ENCODE results near the gene CAMK2B. TPM values are rescaled to one million over a fixed set of nuclear protein-coding genes. Genes with fewer than 3 reads are reported as not detected.

CAMK2B gene
- total RNA-seq, 1 donor from 2014 or later, result 0.23 TPM

- H3K36me3 Mint-ChIP-seq (ENCODE audit: low read depth, unreplicated experiment), result no peaks in the 10 kb centered on the region
- H3K9me3 Mint-ChIP-seq (ENCODE audit: unreplicated experiment), result no peaks in the 10 kb centered on the region
- H3K4me1 Mint-ChIP-seq (ENCODE audit: unreplicated experiment), result peaks cover 11% of the 10 kb centered on the region
- H3K4me3 Mint-ChIP-seq (ENCODE audit: unreplicated experiment), result no peak overlapping the region
- no peak for TF ChIP-seq CTCF (IDR thresholded peaks at IDR 0.05; ENCODE audit: unreplicated experiment)
- no peak overlapping the region for H3K27ac Mint-ChIP-seq (ENCODE audit: unreplicated experiment)
- H3K27me3 Mint-ChIP-seq (ENCODE audit: unreplicated experiment), result peaks cover 19% of the 10 kb centered on the region
- no peak for DNase-seq (ENCODE audit: low spot score)
Measured at GRCh38 chr7:44323381-44324203, 1.8 kb downstream of the CAMK2B start.

- no peak for TF ChIP-seq CTCF (IDR thresholded peaks at IDR 0.05; ENCODE audit: unreplicated experiment)
- H3K27ac Mint-ChIP-seq (ENCODE audit: unreplicated experiment), result no peak overlapping the region
- H3K27me3 Mint-ChIP-seq (ENCODE audit: unreplicated experiment), result peaks cover 19% of the 10 kb centered on the region
- no peak for DNase-seq (ENCODE audit: low spot score)
- no peak overlapping the region for H3K4me3 Mint-ChIP-seq (ENCODE audit: unreplicated experiment)
- no peaks in the 10 kb centered on the region for H3K9me3 Mint-ChIP-seq (ENCODE audit: unreplicated experiment)
- H3K36me3 Mint-ChIP-seq (ENCODE audit: low read depth, unreplicated experiment), result no peaks in the 10 kb centered on the region
- H3K4me1 Mint-ChIP-seq (ENCODE audit: unreplicated experiment), result peaks cover 11% of the 10 kb centered on the region
Measured at GRCh38 chr7:44322631-44323363, 2.6 kb downstream of the CAMK2B start.

GRCh38 chr7:44321796-44322195 is 3.6 kb downstream of the CAMK2B start:
- Mint-ChIP-seq H3K4me1 (ENCODE audit: unreplicated experiment) (peaks cover 11% of the 10 kb centered on the region), H3K27me3 (ENCODE audit: unreplicated experiment) (peaks cover 19% of the 10 kb centered on the region), H3K27ac (ENCODE audit: unreplicated experiment) (no peak overlapping the region), H3K4me3 (ENCODE audit: unreplicated experiment) (no peak overlapping the region), H3K36me3 (ENCODE audit: low read depth, unreplicated experiment) (no peaks in the 10 kb centered on the region), H3K9me3 (ENCODE audit: unreplicated experiment) (no peaks in the 10 kb centered on the region)
- DNase-seq (ENCODE audit: low spot score), result no peak
- no peak for TF ChIP-seq CTCF (IDR thresholded peaks at IDR 0.05; ENCODE audit: unreplicated experiment)

- Mint-ChIP-seq H3K4me3 (ENCODE audit: unreplicated experiment) (no peak overlapping the region), H3K9me3 (ENCODE audit: unreplicated experiment) (no peaks in the 10 kb centered on the region), H3K27ac (ENCODE audit: unreplicated experiment) (no peak overlapping the region), H3K4me1 (ENCODE audit: unreplicated experiment) (peaks cover 10% of the 10 kb centered on the region), H3K27me3 (ENCODE audit: unreplicated experiment) (peaks cover 16% of the 10 kb centered on the region), H3K36me3 (ENCODE audit: low read depth, unreplicated experiment) (no peaks in the 10 kb centered on the region)
- no peak for DNase-seq (ENCODE audit: low spot score)
- TF ChIP-seq CTCF (IDR thresholded peaks at IDR 0.05; ENCODE audit: unreplicated experiment), result no peak
Measured at GRCh38 chr7:44320794-44321371, 4.5 kb downstream of the CAMK2B start.
